GM12878 (cell line): ENCODE data around the gene MTX1. TPM values are rescaled to one million over a fixed set of nuclear protein-coding genes. Genes with fewer than 3 reads are reported as not detected.
A peak's percentile ranks its signal among the peaks of the same experiment; 100 is the strongest.

Experiments used
- ATAC-seq: fragments of 200-7000 bp; cut with Tn5 transposase; 3 replicates; pipeline ENCODE4 v1.9.1; 2020; ENCODE audit warnings: mild to moderate bottlenecking, moderate library complexity
- BruUV-seq: library from RNA; stranded (reverse); fragments of 400-500 nt; replicated peaks from 2 replicates; lab custom pipeline; 2021; lab: Mats Ljungman, UMichigan
- CTCF ChIA-PET: fragments of 300-600 bp; sonication (Branson Sonifier 250); formaldehyde crosslinking; extraction: SDS; loops from one replicate; lab custom pipeline; 2021; ENCODE audit warnings: inconsistent platforms; lab: Yijun Ruan, JAX
- POLR2A ChIA-PET: fragments of 350-600 bp; formaldehyde crosslinking; extraction: SDS; loops from one replicate; lab custom pipeline; 2021; ENCODE audit warnings: inconsistent platforms; lab: Charles Lee
- RAD21 ChIA-PET: fragments of 300-600 bp; sonication (Branson Sonifier 250); formaldehyde crosslinking; loops from one replicate; lab custom pipeline; 2023; ENCODE audit warnings: antibody characterized with exemption; ENCODE audit not compliant: unreplicated experiment; lab: Charles Lee
- SMC1A ChIA-PET: fragments of 300-600 bp; sonication (Branson Sonifier 250); formaldehyde crosslinking; loops from one replicate; lab custom pipeline; 2023; ENCODE audit not compliant: unreplicated experiment, uncharacterized antibody; lab: Charles Lee
- DNase-seq: peaks from one replicate; pipeline ENCODE4 v3.0.0-alpha.2; 2011; ENCODE audit warnings: low read depth, low spot score
- FAIRE-seq: peaks from 3 replicates; lab custom pipeline; 2011; peaks lifted over from hg19 to GRCh38; lab: Jason Lieb, UNC
- H2AFZ ChIP-seq: 2 replicates; pipeline ENCODE4 v1.6.0; 2011; ENCODE audit warnings: low read depth, low read length, control low read depth; ENCODE audit not compliant: control insufficient read depth
- H3K27ac ChIP-seq: 2 replicates; pipeline ENCODE4 v1.5.1; 2011; ENCODE audit warnings: control low read depth; ENCODE audit not compliant: control insufficient read depth, insufficient read depth
- H3K27me3 ChIP-seq, 2 experiments: replicated peaks in 1 of 2; 2 replicates each; pipeline versions ENCODE4 v1.6.0 to v1.6.1; 2011; ENCODE audit warnings: low read length in 1 of 2; ENCODE audit not compliant: control insufficient read depth in 2 of 2, insufficient read depth in 2 of 2
- H3K36me3 ChIP-seq, 2 experiments: 2 replicates each; pipeline ENCODE4 v1.5.1; 2011; ENCODE audit warnings: low read length in 1 of 2; ENCODE audit not compliant: control insufficient read depth in 2 of 2, insufficient read depth in 2 of 2
- H3K4me1 ChIP-seq: 2 replicates; pipeline ENCODE4 v1.6.1; 2011; ENCODE audit warnings: mild to moderate bottlenecking, low read length, moderate library complexity, mixed read lengths; ENCODE audit not compliant: control insufficient read depth, insufficient read depth
- H3K4me2 ChIP-seq: 2 replicates; pipeline ENCODE4 v1.6.0; 2011; ENCODE audit warnings: control low read depth; ENCODE audit not compliant: control insufficient read depth, insufficient read depth
- H3K4me3 ChIP-seq: fragments of 200-600 bp; sonication (generic); 2 replicates; pipeline ENCODE4 v1.5.1; 2016
- H3K79me2 ChIP-seq: 2 replicates; pipeline ENCODE4 v1.6.0; 2011; ENCODE audit warnings: low read length; ENCODE audit not compliant: control insufficient read depth, insufficient read depth
- H3K9ac ChIP-seq: 2 replicates; pipeline ENCODE4 v1.8.0; 2011; ENCODE audit warnings: low read length, control low read depth, mixed read lengths; ENCODE audit not compliant: control insufficient read depth, insufficient read depth
- H3K9me3 ChIP-seq: replicated peaks from 3 replicates; pipeline ENCODE4 v1.5.1; 2011; ENCODE audit warnings: mild to moderate bottlenecking, low read length; ENCODE audit not compliant: control insufficient read depth, insufficient read depth
- H4K20me1 ChIP-seq: 2 replicates; pipeline ENCODE4 v1.6.0; 2011; ENCODE audit not compliant: control insufficient read depth, insufficient read depth
- E2F4 ChIP-seq: IDR thresholded peaks from 2 replicates; pipeline ENCODE4 v1.6.1; 2012; ENCODE audit warnings: low read depth, low read length, improper control_type of control experiment
- HDGF ChIP-seq: fragments of 450-650 bp; IDR thresholded peaks from 2 replicates; pipeline ENCODE4 v1.6.1; 2016; ENCODE audit warnings: antibody characterized with exemption
- IKZF2 ChIP-seq, 2 experiments: fragments of 450-650 bp; IDR thresholded peaks; 2 replicates each; pipeline ENCODE4 v1.6.1; 2017; ENCODE audit warnings: mild to moderate bottlenecking in 2 of 2, moderate library complexity in 2 of 2
- MEF2B ChIP-seq: fragments of 450-650 bp; IDR thresholded peaks from 2 replicates; pipeline ENCODE4 v1.6.1; 2018; ENCODE audit warnings: mild to moderate bottlenecking, moderate library complexity; ENCODE audit not compliant: partially characterized antibody, poor library complexity, severe bottlenecking
- NBN ChIP-seq: fragments of 450-650 bp; IDR thresholded peaks from 2 replicates; pipeline ENCODE4 v1.6.1; 2016
- NFYA ChIP-seq: IDR thresholded peaks from 2 replicates; pipeline ENCODE4 v1.6.1; 2011; ENCODE audit warnings: low read depth, mild to moderate bottlenecking, low read length, improper control_type of control experiment, borderline replicate concordance
- PBX3 ChIP-seq: IDR thresholded peaks from 2 replicates; pipeline ENCODE4 v1.6.1; 2011; ENCODE audit warnings: mild to moderate bottlenecking, low read depth, low read length, moderate library complexity; ENCODE audit not compliant: insufficient replicate concordance
- POU2F2 ChIP-seq: IDR thresholded peaks from 3 replicates; pipeline ENCODE4 v1.6.1; 2011; ENCODE audit warnings: low read depth, mild to moderate bottlenecking, low read length, borderline replicate concordance
- RBBP5 ChIP-seq: fragments of 200-600 bp; sonication (generic); conservative IDR thresholded peaks from 2 replicates; pipeline ENCODE4 v1.6.1; 2016
- SIN3A ChIP-seq: IDR thresholded peaks from 2 replicates; pipeline ENCODE4 v1.6.1; 2012; ENCODE audit warnings: low read depth, low read length, improper control_type of control experiment
- SKIL ChIP-seq: fragments of 450-650 bp; IDR thresholded peaks from 2 replicates; pipeline ENCODE4 v1.6.1; 2017; ENCODE audit warnings: mild to moderate bottlenecking, low read depth, inconsistent platforms; ENCODE audit not compliant: poor library complexity, severe bottlenecking
- TCF12 ChIP-seq: IDR thresholded peaks from 2 replicates; pipeline ENCODE4 v1.6.1; 2011; ENCODE audit warnings: low read depth, mild to moderate bottlenecking, low read length
- TCF7 ChIP-seq: IDR thresholded peaks from 2 replicates; pipeline ENCODE4 v1.6.1; 2014; ENCODE audit warnings: antibody characterized with exemption, borderline replicate concordance
- ZNF207 ChIP-seq: fragments of 450-650 bp; IDR thresholded peaks from 2 replicates; pipeline ENCODE4 v1.6.1; 2014; ENCODE audit warnings: antibody characterized with exemption, mild to moderate bottlenecking, borderline replicate concordance
- ZSCAN29 ChIP-seq: fragments of 450-650 bp; IDR thresholded peaks from 2 replicates; pipeline ENCODE4 v1.6.1; 2017; ENCODE audit warnings: mild to moderate bottlenecking, moderate library complexity
- WGBS: methylation state at CpG from one replicate; pipeline ENCODE4 v1.1.6; 2016; ENCODE audit warnings: low lambda C conversion rate; ENCODE audit not compliant: insufficient replicate concordance, insufficient coverage; ENCODE audit errors: missing lambda C conversion rate; 5-methylcytosine and 5-hydroxymethylcytosine counted together
- in situ Hi-C: fragments of 300-500 bp; cut with MboI; formaldehyde crosslinking; loops from 9 replicates; pipeline ENCODE4 v1.14.3; 2018; ENCODE audit warnings: mixed read lengths
- intact Hi-C: fragments of 100-400 bp; cut with micrococcal nuclease; formaldehyde crosslinking; loops from one replicate; pipeline ENCODE4 v1.14.2; 2022; ENCODE audit not compliant: unreplicated experiment
- polyA plus RNA-seq, 11 experiments: library from polyadenylated mRNA; depleted of rRNA in 4 of 11; unstranded in 6 of 11; stranded (reverse) in 5 of 11; fragments of >200 nt; fragmentation: Nextera tagmentation in 4 of 11; fragmentation: Illumina TruSeq in 1 of 11; extraction: Ambion mirVana in 4 of 11; extraction: Trizol in 1 of 11; gene quantifications; 1 replicate in 1 of 11; 2 replicates in 10 of 11; pipeline versions ENCODE4 v1.2.1 to v1.2.3, GENCODE V29; 2011 to 2016; ENCODE audit warnings: inconsistent platforms in 2 of 11, missing spikeins in 2 of 11, low read depth in 1 of 11
- total RNA-seq, 4 experiments: library from RNA; depleted of rRNA in 3 of 4; stranded (reverse); fragments of >200 nt in 3 of 4; fragmentation: Illumina TruSeq in 1 of 4; extraction: Trizol in 1 of 4; gene quantifications; 2 replicates each; pipeline versions ENCODE4 v1.2.1 to v1.2.3, GENCODE V29; 2013 to 2021

MTX1 gene
- total and polyA plus RNA-seq, 10 of the 15 experiments (the other 5 are each of a cell fraction or from before 2014, with no cell fraction given) = 15.8 to 92.0 (median 49.1) TPM

- TF ChIP-seq ZNF207 (no peak; the same call in 1 of the 2 replicates), IKZF2 (IDR thresholded peaks at IDR 0.05) (peak in 1 of 2 experiments; percentile 49; a peak in 3 of 4 replicates), SIN3A (no peak; the same call in 1 of the 2 replicates), ZSCAN29 (no peak), NBN (0 out of 2 replicates have a peak, but pooled peaks have one; percentile 21)
Measured at GRCh38 chr1:155227261-155228095, 19.0 kb downstream of the MTX1 start (continued).

- peaks cover 34% of the 10 kb centered on the region for H3K4me1 ChIP-seq
- no peak for FAIRE-seq
- intact Hi-C loops = no loop called here
- CTCF ChIA-PET = interaction anchor here (0.7 to 7.0 kb wide), 10 partner anchors 12 to 622 kb away, joined by 3 to 61 read pairs (median 14); partner anchors contain the start of genes KRTCAP2 and TRIM46
- in situ Hi-C loops = no loop called here
- RAD21 ChIA-PET = interaction anchor here (1.2 to 6.5 kb wide), 3 partner anchors 20 to 137 kb away, joined by 3 to 85 read pairs (median 3); partner anchors contain the start of genes MTX1 and THBS3
- no peaks in the 10 kb centered on the region for H4K20me1 ChIP-seq
- DNase-seq = no peak
- H3K36me3 ChIP-seq = no peaks in the 10 kb centered on the region; a peak in 1 of 4 replicates
- H3K4me3 ChIP-seq = peak overlapping the region; percentile 66
- peak overlapping the region; percentile 94 for H3K9ac ChIP-seq
- H3K27ac ChIP-seq = peak overlapping the region; percentile 96
- peak overlapping the region; percentile 92 for H2AFZ ChIP-seq
- no peak for ATAC-seq
- POLR2A ChIA-PET = interaction anchor here (0.6 to 6.9 kb wide), 7 partner anchors 14 to 80 kb away, joined by 3 to 84 read pairs (median 4); partner anchors contain the start of genes FDPS, KRTCAP2, MTX1 and THBS3
- SMC1A ChIA-PET = interaction anchor here (3.0 to 6.7 kb wide), 2 partner anchors 20 to 34 kb away, joined by 7 to 89 read pairs; partner anchors contain the start of genes MTX1 and THBS3
- H3K27me3 ChIP-seq = no peaks in the 10 kb centered on the region
- 17% methylated on average over 9 of the region's 9 CpGs for WGBS
- BruUV-seq = no TSS peak
- H3K4me2 ChIP-seq = peak overlapping the region; percentile 87
- H3K9me3 ChIP-seq = no peaks in the 10 kb centered on the region
- peaks cover 22% of the 10 kb centered on the region for H3K79me2 ChIP-seq
- TF ChIP-seq PBX3 (no peak), RBBP5 (no peak), E2F4 (no peak), POU2F2 (no peak), TCF12 (no peak), SKIL (no peak), TCF7 (no peak), NFYA (no peak), ZNF207 (no peak), NBN (0 out of 2 replicates have a peak, but pooled peaks have one; percentile 15), HDGF (no peak), MEF2B (no peak)
Measured at GRCh38 chr1:155228096-155228427, 19.6 kb downstream of the MTX1 start.
